NOMO-1 treated with dmso at 0.1 percent for 144 hours (cell line): ENCODE measurements around the gene AP3B1.

ENCODE experiments used
- DNase-seq: peaks from one replicate; lab custom pipeline; 2025; ENCODE audit not compliant: unreplicated experiment; lab: John Stamatoyannopoulos, UW

The AP3B1 gene

GRCh38 chr5:77983482-77984199, 310.9 kb downstream of the AP3B1 start:
- no peak for DNase-seq

GRCh38 chr5:77981820-77982219, 312.7 kb downstream of the AP3B1 start:
- no peak for DNase-seq

GRCh38 chr5:77974576-77974975, 319.9 kb downstream of the AP3B1 start:
- no peak for DNase-seq

- no peak for DNase-seq
Measured at GRCh38 chr5:77973253-77973609, 321.3 kb downstream of the AP3B1 start.

- DNase-seq, result peak; percentile 42
Measured at GRCh38 chr5:77972469-77973252, 321.8 kb downstream of the AP3B1 start.

- peak; percentile 71 for DNase-seq
Measured at GRCh38 chr5:77971776-77972468, 322.6 kb downstream of the AP3B1 start.

- DNase-seq, result no peak
Measured at GRCh38 chr5:77970891-77971290, 323.6 kb downstream of the AP3B1 start.

- no peak for DNase-seq
Measured at GRCh38 chr5:77963795-77964194, 330.7 kb downstream of the AP3B1 start.

- DNase-seq, result peak; percentile 21
Measured at GRCh38 chr5:77960863-77961396, 333.6 kb downstream of the AP3B1 start.

GRCh38 chr5:77960305-77960704, 334.2 kb downstream of the AP3B1 start:
- no peak for DNase-seq

GRCh38 chr5:77958642-77959330, 335.7 kb downstream of the AP3B1 start:
- DNase-seq, result no peak

GRCh38 chr5:77957931-77958521, 336.5 kb downstream of the AP3B1 start:
- no peak for DNase-seq

- DNase-seq, result no peak
Measured at GRCh38 chr5:77957516-77957915, 337.0 kb downstream of the AP3B1 start.

GRCh38 chr5:77957081-77957480, 337.4 kb downstream of the AP3B1 start:
- DNase-seq, result no peak

GRCh38 chr5:77955577-77955976, 338.9 kb downstream of the AP3B1 start:
- DNase-seq, result no peak

GRCh38 chr5:77953374-77953773, 341.1 kb downstream of the AP3B1 start:
- no peak for DNase-seq

GRCh38 chr5:77952636-77953212, 341.8 kb downstream of the AP3B1 start:
- DNase-seq, result no peak
